DND-41 (cell line): ENCODE measurements around the gene SLC6A17.

Source experiments
- ATAC-seq: fragments of 200-7000 bp; cut with Tn5 transposase; 3 replicates; pipeline ENCODE4 v1.9.1; 2021; ENCODE audit warnings: low read depth; ENCODE audit not compliant: insufficient read depth
- DNase-seq: peaks from one replicate; pipeline ENCODE4 v3.0.0-alpha.2; 2020
- H2AFZ ChIP-seq: 2 replicates; pipeline ENCODE4 v1.6.0; 2012; ENCODE audit warnings: low read depth, low read length
- H3K27ac ChIP-seq: 2 replicates; pipeline ENCODE4 v1.5.1; 2012; ENCODE audit warnings: low read length, inconsistent platforms
- H3K27me3 ChIP-seq: fragments of 200-600 bp; sonication (generic); 2 replicates; pipeline ENCODE4 v1.6.0; 2012; ENCODE audit warnings: low read length, mild to moderate bottlenecking, inconsistent platforms; ENCODE audit not compliant: insufficient read depth, poor library complexity
- H3K36me3 ChIP-seq: 2 replicates; pipeline ENCODE4 v1.5.1; 2012; ENCODE audit warnings: low read length, inconsistent platforms; ENCODE audit not compliant: insufficient read depth
- H3K4me1 ChIP-seq: 2 replicates; pipeline ENCODE4 v1.5.1; 2012; ENCODE audit warnings: mild to moderate bottlenecking, low read length; ENCODE audit not compliant: insufficient read depth
- H3K4me2 ChIP-seq: 2 replicates; pipeline ENCODE4 v1.6.0; 2012; ENCODE audit warnings: mild to moderate bottlenecking, moderate library complexity, low read length, inconsistent platforms; ENCODE audit not compliant: insufficient read depth
- H3K4me3 ChIP-seq, 2 experiments: fragments of 200-600 bp in 1 of 2; shearing (Covaris generic) in 1 of 2; 2 replicates each; pipeline ENCODE4 v1.5.1; 2012 to 2016; ENCODE audit warnings: inconsistent platforms in 2 of 2, low read length in 2 of 2, mild to moderate bottlenecking in 2 of 2, low read depth in 1 of 2, moderate library complexity in 1 of 2
- H3K79me2 ChIP-seq: 2 replicates; pipeline ENCODE4 v1.6.0; 2012; ENCODE audit warnings: low read length, inconsistent platforms; ENCODE audit not compliant: insufficient read depth
- H3K9ac ChIP-seq: 2 replicates; pipeline ENCODE4 v1.6.0; 2012; ENCODE audit warnings: low read depth, mild to moderate bottlenecking, inconsistent platforms, low read length, moderate library complexity
- H3K9me3 ChIP-seq: 2 replicates; pipeline ENCODE4 v1.5.1; 2012; ENCODE audit warnings: low read length, moderate library complexity, mild to moderate bottlenecking, inconsistent platforms; ENCODE audit not compliant: insufficient read depth, severe bottlenecking
- H4K20me1 ChIP-seq: 2 replicates; pipeline ENCODE4 v1.6.0; 2012; ENCODE audit warnings: low read length; ENCODE audit not compliant: insufficient read depth
- CTCF ChIP-seq: IDR thresholded peaks from 2 replicates; pipeline ENCODE4 v1.5.1; 2012; ENCODE audit warnings: borderline replicate concordance, low read length, moderate library complexity, mild to moderate bottlenecking; ENCODE audit not compliant: poor library complexity, severe bottlenecking; ENCODE audit errors: extremely low read depth
- EZH2 ChIP-seq: IDR thresholded peaks from 3 replicates; pipeline ENCODE4 v1.6.1; 2012; ENCODE audit warnings: borderline replicate concordance, low read depth, mild to moderate bottlenecking, moderate library complexity, low read length, inconsistent platforms; ENCODE audit not compliant: severe bottlenecking

Gene SLC6A17

GRCh38 chr1:110172001-110172400 is 21.7 kb downstream of the SLC6A17 start:
- no peak overlapping the region for H3K9ac ChIP-seq
- no peaks in the 10 kb centered on the region for H3K4me1 ChIP-seq
- no peak overlapping the region for H3K4me3 ChIP-seq
- H4K20me1 ChIP-seq: 0 out of 2 replicates have a peak, but pooled peaks cover 4% of the 10 kb centered on the region
- H2AFZ ChIP-seq: no peak overlapping the region
- no peak for DNase-seq
- TF ChIP-seq CTCF (no peak), EZH2 (no peak)
- ATAC-seq: no peak
- no peaks in the 10 kb centered on the region for H3K79me2 ChIP-seq
- H3K4me2 ChIP-seq: no peak overlapping the region
- no peaks in the 10 kb centered on the region for H3K9me3 ChIP-seq
- H3K27me3 ChIP-seq: peaks cover 3% of the 10 kb centered on the region
- H3K27ac ChIP-seq: no peak overlapping the region
- H3K36me3 ChIP-seq: no peaks in the 10 kb centered on the region

GRCh38 chr1:110173466-110174105 is 23.3 kb downstream of the SLC6A17 start:
- 0 out of 2 replicates have a peak, but pooled peaks cover 4% of the 10 kb centered on the region for H4K20me1 ChIP-seq
- H3K4me1 ChIP-seq: no peaks in the 10 kb centered on the region
- H3K4me3 ChIP-seq: no peak overlapping the region
- H3K4me2 ChIP-seq: no peak overlapping the region
- H3K9me3 ChIP-seq: no peaks in the 10 kb centered on the region
- no peaks in the 10 kb centered on the region for H3K79me2 ChIP-seq
- TF ChIP-seq CTCF (no peak), EZH2 (no peak)
- no peak overlapping the region for H3K9ac ChIP-seq
- no peak overlapping the region for H2AFZ ChIP-seq
- peaks cover 3% of the 10 kb centered on the region for H3K27me3 ChIP-seq
- H3K27ac ChIP-seq: no peak overlapping the region
- no peaks in the 10 kb centered on the region for H3K36me3 ChIP-seq
- ATAC-seq: no peak
- DNase-seq: no peak

- Histone ChIP-seq H3K9me3 (no peaks in the 10 kb centered on the region), H3K4me1 (no peaks in the 10 kb centered on the region), H3K4me3 (no peak overlapping the region), H2AFZ (no peak overlapping the region), H3K36me3 (no peaks in the 10 kb centered on the region), H3K27ac (no peak overlapping the region), H4K20me1 (0 out of 2 replicates have a peak, but pooled peaks cover 4% of the 10 kb centered on the region), H3K27me3 (peaks cover 3% of the 10 kb centered on the region), H3K9ac (no peak overlapping the region), H3K79me2 (no peaks in the 10 kb centered on the region), H3K4me2 (no peak overlapping the region)
- no peak for DNase-seq
- TF ChIP-seq CTCF (no peak), EZH2 (no peak)
- ATAC-seq: no peak
Measured at GRCh38 chr1:110174961-110175360, 24.7 kb downstream of the SLC6A17 start.
